Activated CD8-positive, alpha-beta memory T cell treated with anti-CD3 and anti-CD28 coated beads for 24 hours (primary cell): ENCODE data around the gene GTF2E1.
"Not testable (repeated sequence)": the region's sequence is repeated elsewhere in the genome, so short reads cannot be mapped to it uniquely, and the experiment has no call there.

Source experiments
- DNase-seq: peaks from one replicate; pipeline ENCODE4 v3.0.0-alpha.2; 2020

Gene GTF2E1

GRCh38 chr3:120742198-120742848 lies at the start of gene GTF2E1, which contains the start of gene RABL3:
TSS of gene GTF2E1 (plus strand) at chr3:120742744. CDS start at chr3:120750553, 7,809 bp downstream.
TSS of gene RABL3 (minus strand) at chr3:120742516. CDS start at chr3:120742507, 9 bp downstream.
- DNase-seq = peak; percentile 97

DNA sequence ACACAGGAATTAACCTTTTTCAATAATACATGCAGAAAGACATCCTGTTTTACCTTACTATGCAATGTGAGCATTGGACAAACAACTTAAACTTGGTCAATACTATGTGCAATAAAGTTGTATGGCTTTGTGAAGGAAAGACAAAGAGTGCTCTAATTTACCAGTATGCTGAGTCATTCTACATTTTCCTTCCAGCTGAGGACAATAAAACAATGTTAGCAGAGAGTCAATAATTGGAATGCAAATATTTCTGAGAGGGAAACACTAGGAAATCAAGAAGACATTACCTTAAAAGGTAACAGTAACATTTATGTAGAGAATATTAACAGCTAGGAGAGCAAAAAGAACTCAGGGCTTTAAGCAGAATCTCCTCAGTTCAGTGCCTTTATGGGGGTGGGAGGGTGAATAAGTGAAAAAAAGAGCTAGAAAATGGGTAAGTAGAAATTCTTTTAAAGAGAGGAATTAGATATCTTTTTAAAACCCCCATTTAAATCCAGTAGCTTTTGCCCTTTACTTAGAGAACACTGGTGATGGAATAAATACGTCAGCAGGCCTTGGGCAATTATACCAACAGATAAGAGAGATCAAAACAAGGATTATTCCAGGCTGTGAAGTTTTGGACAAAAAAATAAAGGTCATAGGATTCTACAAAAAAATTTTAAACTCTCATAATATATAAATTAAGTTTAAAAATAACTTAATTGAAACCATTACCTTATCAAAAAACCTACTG lies 48.9 kb upstream of the GTF2E1 start:
- no peak for DNase-seq

DNA sequence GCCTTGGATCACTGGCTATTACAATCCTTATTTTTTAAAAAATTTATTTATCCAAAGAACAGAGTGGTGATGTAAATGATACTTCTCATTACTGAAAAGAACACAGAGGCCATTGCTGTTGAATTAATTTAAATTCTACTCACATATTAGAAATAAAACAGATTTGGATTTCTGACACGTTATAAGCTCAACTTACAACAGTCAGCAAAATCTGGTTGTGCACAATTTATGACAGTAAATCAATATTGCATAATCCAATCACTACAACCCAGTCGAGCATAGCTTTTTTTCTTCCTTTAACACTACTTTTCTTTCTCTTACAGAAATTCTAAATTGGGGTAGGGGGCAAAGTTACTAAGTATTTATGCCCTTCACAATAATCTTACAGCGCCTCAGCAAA lies 43.2 kb upstream of the GTF2E1 start:
- DNase-seq = no peak

GRCh38 chr3:120705884-120706582 lies 36.5 kb upstream of the GTF2E1 start:
- no peak for DNase-seq

- DNase-seq = no peak
These were observed 35.6 kb upstream of the GTF2E1 start for GRCh38 chr3:120706950-120707349.

- DNase-seq = no peak
These were observed 34.1 kb upstream of the GTF2E1 start for GRCh38 chr3:120708408-120708807.

DNA sequence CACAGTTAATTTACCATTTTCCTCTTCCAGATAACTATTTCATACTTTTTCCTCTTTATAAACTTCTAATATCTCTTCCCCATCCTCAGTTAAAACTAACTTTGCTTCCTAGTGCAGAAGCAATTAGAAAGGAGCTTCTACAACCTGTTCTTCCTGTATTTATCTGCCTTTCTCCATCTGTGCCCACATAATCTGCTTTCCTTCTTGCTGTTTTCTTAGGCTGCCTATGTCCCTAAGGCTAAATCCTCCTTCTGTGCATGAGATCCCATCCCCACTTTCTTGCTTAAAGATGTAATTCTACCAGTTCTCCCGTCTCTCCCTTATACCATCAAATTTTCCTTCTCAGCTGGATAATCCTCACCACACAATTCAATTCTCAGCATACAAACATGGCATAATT lies 32.2 kb upstream of the GTF2E1 start:
- DNase-seq = no peak

- no peak for DNase-seq
These were observed 29.3 kb upstream of the GTF2E1 start for GRCh38 chr3:120713262-120713661.

DNA sequence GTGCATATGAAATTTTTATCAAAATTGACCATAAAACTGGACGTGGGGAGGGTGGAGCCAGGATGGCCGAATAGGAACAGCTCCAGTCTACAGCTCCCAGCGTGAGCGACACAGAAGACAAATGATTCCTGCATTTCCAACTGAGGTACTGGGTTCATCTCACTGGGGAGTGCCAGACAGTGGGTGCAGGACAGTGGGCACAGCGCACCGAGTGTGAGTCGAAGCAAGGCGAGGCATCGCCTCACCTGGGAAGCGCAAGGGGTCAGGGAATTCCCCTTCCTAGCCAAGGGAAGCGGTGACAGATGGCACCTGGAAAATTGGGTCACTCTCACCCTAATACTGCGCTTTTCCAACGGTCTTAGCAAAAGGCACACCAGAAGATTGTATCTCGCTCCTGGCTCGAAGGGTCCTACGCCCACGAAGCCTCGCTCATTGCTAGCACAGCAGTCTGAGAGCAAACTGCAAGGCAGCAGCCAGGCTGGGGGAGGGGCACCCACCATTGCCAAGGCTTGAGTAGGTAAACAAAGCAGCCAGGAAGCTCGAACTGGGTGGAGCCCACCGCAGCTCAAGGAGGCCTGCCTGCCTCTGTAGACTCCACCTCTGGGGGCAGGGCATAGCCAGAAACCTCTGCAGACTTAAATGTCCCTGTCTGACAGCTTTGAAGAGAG lies 23.2 kb upstream of the GTF2E1 start:
- peak; percentile 75 for DNase-seq

DNA sequence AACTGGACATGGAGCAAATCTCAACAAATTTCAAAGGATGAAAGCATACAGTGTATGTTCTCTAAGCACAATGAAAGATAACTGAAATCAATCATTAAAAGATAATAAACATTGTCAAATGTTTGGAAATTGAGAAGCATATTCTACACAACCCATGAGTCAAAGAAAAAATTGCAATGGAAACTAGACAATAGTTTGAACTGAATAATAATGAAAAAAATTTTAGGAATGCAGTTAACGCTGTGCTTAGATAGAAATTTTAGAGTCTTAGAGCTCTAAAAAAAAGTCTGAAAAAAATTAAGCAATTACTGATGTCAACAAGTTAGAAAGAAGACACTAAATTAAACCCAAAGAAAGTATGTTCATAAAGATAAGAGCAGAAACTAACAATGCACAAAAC lies 15.8 kb upstream of the GTF2E1 start:
- no peak for DNase-seq

DNA sequence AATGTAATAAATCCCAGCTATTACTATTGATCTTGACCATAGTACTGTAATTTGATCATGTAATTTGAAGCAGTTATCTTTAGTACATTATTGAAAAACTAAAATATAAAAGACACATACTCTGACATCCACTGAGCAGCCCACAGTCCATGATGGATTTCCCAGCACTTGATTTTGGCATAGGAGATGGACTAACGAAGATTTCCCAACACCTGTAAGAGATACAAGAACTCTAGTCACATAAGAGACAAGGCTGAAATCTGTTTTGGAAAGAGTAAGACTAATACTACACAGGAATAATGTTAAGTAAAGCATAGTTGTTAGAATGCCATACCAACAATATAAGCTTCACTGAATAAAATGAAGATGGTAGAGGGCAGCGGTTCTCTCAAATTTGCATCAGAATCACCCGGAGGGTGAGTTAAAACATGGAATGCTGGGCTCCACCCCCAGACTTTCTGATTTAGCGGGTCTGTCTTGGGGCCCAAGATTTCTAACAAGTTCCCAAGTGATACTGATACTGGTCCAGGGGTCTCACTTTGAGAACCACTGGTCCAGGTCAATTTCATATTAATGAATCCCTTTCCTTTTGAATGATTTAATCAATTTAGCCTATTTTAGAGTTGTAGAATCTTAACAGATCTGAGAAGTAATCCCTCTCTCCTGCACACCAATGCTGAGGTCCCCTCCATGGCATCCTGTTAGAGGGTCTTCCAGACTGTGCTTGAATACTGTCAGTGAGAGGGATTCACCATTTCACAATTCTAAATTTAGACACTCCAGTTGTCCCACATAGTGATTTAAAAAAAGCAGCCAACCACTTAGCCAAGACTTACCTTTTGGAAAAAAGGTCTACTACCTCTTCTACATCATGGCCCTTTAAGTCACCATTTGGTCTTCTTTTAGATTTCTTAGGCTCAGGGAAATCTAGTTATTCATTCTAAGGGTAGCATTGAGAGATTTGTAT lies 11.7 kb upstream of the GTF2E1 start:
- DNase-seq = no peak

- not testable (repeated sequence) for DNase-seq
These were observed 4.5 kb upstream of the GTF2E1 start for GRCh38 chr3:120738006-120738405.

DNA sequence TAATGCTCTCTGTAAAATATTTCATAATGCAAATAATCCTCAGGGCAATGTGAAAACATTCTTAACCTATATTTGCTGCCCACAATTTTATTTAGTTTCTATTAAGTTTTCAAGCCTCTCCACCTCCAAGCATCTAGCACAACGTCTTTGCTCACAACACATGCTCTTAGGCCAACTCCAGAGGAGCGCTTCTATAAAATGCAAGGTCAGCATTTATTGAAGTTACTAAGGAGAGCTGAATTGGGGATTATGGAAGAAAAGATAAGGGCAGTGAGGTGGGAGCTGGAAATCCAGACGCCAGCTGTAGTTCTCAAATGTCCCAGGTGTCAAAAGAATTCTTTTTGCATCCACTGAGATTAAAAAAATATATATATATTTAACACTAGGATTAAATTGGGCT lies 1.2 kb upstream of the GTF2E1 start:
- DNase-seq = no peak

DNA sequence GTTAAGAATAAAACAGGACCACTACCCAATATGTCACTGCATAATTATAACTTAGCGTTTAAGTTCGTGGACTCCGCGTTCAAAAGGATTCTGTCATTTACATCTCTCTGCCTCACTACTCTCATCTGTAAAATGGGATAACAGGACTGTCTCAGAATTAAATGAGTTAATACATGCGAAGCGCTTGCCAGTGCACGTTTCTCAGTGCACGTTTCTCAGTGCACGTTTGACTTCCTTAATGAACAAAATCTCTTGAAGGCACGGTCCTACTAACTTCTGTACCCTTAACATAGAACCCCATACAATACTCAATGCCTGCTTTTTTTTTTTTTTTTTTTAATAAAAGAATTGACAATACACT lies 727 bp upstream of the GTF2E1 start:
- DNase-seq = no peak

GRCh38 chr3:120742849-120743365 lies 363 bp downstream of the GTF2E1 start:
- DNase-seq = no peak

GRCh38 chr3:120743556-120744195 lies 1.1 kb downstream of the GTF2E1 start:
- no peak for DNase-seq

- DNase-seq = no peak
These were observed 2.9 kb downstream of the GTF2E1 start for GRCh38 chr3:120745466-120745865.

- no peak for DNase-seq
These were observed 7.3 kb downstream of the GTF2E1 start for GRCh38 chr3:120749843-120750242.

DNA sequence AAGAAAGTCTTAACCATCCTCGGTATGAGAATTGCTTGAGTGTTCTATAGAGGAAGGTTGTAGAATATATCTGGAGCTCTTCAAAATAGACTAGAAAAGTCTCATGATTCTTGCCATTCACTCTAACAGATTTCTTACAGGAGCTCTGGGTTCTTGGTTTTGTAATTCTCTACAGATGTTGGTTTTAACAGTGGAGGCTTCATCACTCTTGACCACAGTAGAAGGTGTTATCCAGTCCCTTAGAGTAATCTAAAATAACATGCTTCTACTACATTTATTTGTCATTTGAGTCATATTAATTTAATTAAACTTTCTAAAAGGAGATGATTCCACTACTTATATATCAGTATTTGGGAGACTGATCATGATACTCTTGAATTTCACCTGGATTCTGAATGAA lies 9.7 kb downstream of the GTF2E1 start:
- DNase-seq = no peak

- no peak for DNase-seq
These were observed 10.3 kb downstream of the GTF2E1 start for GRCh38 chr3:120752865-120753264.

GRCh38 chr3:120753810-120754209 lies 11.3 kb downstream of the GTF2E1 start:
- DNase-seq = no peak
